ENCODE measurements around the gene PLCZ1.
"Not testable (repeated sequence)": the region's sequence is repeated elsewhere in the genome, so short reads cannot be mapped to it uniquely, and the experiment has no call there.

PLCZ1 gene

DNA sequence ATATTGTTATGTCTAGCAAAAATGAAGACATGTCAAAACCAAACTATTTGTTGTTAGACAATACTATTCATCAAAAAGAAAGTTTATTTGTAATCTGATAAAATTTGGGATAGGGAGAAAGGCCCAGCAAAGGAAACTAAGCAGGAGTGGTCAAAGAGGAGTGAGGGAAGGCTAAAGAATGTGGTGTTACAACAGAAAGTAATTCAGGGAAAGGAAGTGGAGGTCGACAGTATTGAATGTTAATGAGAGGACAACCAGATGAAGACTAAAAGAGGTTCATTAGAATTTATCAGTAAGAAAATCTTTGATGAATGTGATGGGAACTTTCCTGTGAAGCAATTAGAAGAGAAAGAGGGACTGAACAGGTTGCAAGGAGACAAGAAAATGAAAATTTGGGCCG lies 33.9 kb downstream of the PLCZ1 start:
- no peak for DNase-seq (ENCODE audit: low read depth in 2 of 3, low spot score in 1 of 3)

DNA sequence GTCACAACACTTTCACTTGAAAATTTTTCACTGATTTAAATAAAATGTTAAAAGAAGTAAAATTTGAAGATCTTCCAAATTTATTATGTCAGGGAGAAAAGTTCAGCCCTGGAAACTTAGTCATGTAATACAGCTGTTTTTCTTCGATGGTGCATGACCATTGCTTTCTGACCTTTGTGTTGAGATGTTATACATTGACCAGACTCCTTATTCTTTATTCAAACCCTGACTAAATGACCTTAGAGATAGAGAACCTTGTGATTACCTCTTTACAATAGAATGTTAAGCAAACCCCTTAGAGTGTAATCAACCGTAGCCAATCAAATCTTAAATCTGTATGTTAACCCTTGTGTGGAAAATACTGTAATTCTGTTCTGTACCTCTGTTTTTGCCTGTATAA lies 34.5 kb downstream of the PLCZ1 start:
- DNase-seq (ENCODE audit: low read depth in 2 of 3, low spot score in 1 of 3): no peak

DNA sequence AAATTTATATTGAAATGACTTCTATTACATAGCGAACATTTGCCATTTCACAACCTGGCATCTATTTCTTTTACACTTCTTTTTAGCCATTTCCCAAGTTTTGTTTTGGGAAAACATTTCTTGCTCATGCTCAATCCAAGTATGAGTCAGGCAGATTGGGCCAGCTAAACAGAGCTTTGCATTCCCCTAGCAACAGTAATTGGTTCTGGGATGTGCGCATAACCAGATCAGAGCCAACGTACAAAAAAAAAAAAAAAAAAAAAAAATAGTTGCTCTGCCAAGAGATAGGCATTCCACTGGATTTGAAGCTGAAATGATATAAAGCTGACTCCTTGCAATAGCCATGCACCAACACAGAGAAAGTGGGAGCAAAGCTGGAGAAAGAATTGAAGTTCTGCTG lies 37.5 kb downstream of the PLCZ1 start:
- DNase-seq (ENCODE audit: low read depth in 2 of 3, low spot score in 1 of 3): no peak

GRCh38 chr12:18696971-18697602 lies 40.7 kb downstream of the PLCZ1 start:
- DNase-seq (ENCODE audit: low read depth in 2 of 3, low spot score in 1 of 3): no peak

GRCh38 chr12:18693986-18694385 lies 43.8 kb downstream of the PLCZ1 start:
- not testable (repeated sequence) for DNase-seq (ENCODE audit: low read depth in 2 of 3, low spot score in 1 of 3)

DNA sequence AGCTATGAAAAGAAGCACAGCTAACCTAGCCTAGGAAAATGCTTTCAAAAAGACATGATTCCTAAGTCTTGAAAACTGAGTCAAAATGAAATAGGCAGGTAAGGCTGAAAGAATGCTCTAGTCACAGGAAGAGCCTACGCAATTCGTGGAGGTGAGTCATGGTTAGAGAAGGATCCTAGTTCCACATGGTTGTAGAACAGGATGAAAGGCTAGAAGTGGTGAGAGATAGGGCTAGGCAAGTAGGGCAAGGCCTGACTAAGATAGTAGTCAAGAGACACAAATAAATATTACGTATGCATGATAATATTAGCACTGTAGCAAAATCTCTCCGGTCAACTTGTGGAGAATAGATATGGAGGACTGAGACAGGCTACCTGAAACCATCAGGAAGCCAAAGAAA lies 47.2 kb downstream of the PLCZ1 start:
- no peak for DNase-seq (ENCODE audit: low read depth in 2 of 3, low spot score in 1 of 3)

DNA sequence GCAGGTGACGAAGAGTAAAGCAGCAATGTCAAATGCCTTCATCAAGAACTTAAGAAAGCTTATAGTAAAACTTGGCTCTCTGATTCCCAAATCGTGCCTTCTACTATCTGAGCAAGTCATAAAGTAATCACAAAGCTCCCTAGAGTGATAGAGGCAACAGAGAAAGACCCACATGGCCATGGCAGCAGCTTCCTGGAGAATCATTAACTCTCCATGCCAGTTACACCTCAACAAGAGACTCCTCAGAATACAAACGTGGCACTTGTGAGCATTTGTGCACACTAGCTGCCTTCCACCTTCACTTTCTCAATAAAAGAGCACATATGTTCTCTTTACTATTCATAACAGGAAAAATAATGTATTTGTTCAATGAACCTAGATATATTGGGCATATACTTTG lies 48.0 kb downstream of the PLCZ1 start:
- no peak for DNase-seq (ENCODE audit: low read depth in 2 of 3, low spot score in 1 of 3)

DNA sequence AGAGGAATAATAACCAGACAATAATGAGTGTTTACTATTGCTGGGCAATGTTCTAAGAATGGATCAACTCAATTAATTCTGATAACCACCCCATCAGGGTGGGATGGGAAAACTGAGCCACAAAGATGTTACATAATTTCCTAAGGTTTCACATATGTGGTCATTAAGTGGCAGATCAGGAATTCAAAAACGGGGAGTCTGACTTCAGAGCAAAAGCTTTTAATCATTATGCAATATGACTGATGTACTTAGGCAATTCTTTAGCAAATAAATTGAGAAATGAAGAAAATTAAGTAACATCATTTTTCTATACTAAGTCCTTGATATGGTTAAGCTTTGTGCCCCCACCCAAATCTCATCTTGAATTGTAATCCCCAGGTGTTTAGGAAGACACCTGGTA lies 53.4 kb downstream of the PLCZ1 start:
- DNase-seq (ENCODE audit: low read depth in 2 of 3, low spot score in 1 of 3): no peak

GRCh38 chr12:18683327-18684013 lies 54.3 kb downstream of the PLCZ1 start:
- no peak for DNase-seq (ENCODE audit: low read depth in 2 of 3, low spot score in 1 of 3)

GRCh38 chr12:18681818-18682217 lies 56.0 kb downstream of the PLCZ1 start:
- no peak for DNase-seq (ENCODE audit: low read depth in 2 of 3, low spot score in 1 of 3)

- no peak for DNase-seq (ENCODE audit: low read depth in 2 of 3, low spot score in 1 of 3)
Measured at GRCh38 chr12:18676996-18677588, 60.7 kb downstream of the PLCZ1 start.

DNA sequence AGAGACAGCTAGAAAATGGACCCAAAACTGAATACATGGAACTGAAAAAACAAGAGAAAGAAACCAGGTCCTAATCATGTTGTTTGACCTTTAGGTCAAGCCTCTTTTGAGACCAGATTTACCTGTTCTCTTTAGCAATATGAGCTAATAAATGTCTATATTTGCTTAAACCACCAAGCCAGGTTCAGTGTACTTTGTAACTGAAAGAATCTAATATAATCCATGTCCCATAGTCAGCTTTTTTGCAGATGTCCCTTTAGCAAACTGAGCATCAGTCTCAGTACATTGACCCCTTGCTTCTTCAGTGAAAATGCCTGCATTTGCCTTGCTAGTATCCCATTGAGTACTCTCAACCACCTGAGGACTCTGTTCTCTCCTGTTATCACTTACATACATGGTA lies 61.7 kb downstream of the PLCZ1 start:
- no peak for DNase-seq (ENCODE audit: low read depth in 2 of 3, low spot score in 1 of 3)

- DNase-seq (ENCODE audit: low read depth in 2 of 3, low spot score in 1 of 3): no peak
Measured at GRCh38 chr12:18658829-18659228, 79.0 kb downstream of the PLCZ1 start.

DNA sequence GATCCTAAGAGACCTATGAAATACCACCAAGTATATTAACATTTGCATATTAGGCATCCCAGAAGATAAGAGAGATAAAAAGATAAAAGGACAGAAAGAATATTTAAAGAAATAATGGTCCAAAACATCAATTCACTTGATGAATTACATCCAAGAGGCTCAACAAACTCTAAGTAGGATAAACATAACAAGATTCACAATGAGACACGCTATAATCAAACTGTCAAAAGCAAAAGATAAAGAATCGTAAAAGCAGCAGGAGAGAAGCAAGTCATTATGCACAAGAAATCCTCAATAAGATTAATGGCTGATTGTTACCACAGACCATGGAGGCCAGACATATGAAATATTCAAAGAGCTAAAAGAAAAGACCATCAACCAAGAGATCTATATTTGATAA lies 79.6 kb downstream of the PLCZ1 start:
- no peak for DNase-seq (ENCODE audit: low read depth in 2 of 3, low spot score in 1 of 3)

DNA sequence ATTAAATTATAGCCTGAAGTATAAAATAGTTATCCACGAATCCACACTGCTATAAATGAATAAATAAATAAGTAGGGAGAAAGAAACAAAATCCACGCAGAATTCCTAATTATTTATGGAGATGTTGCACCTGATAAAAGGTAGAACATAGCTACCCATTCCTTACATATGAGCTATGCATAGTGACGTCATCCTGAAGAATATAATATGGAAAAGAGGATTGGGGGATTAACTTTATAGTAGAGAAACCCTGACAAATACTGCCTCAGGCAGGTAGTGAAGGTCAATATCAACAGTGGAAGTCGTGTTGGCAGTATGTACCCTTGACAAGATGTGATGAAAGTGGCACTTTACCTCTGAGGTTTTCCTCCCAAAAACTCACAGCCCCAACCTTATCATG lies 82.5 kb downstream of the PLCZ1 start:
- DNase-seq (ENCODE audit: low read depth in 2 of 3, low spot score in 1 of 3): no peak

- no peak for DNase-seq (ENCODE audit: low read depth in 2 of 3, low spot score in 1 of 3)
Measured at GRCh38 chr12:18653465-18653864, 84.3 kb downstream of the PLCZ1 start.

DNA sequence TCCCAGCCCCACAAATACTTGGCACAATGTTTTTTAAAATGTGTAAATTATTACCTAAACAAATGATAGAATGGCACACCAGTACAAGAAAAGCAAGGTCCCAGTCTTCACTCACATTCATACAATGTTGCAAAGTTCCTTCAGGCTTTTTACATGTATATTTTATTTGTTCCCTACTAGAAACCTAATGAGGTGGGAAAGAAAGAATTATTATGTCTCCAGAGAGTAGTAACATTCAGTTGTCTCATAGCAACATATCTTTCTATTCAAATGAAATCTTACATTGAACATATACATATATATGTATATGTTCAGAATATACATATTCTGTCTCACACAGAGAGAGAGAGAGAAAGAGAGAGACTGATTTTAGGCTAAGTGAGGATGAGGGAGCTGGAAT lies 85.2 kb downstream of the PLCZ1 start:
- DNase-seq (ENCODE audit: low read depth in 2 of 3, low spot score in 1 of 3): no peak

GRCh38 chr12:18651525-18651924 lies 86.3 kb downstream of the PLCZ1 start:
- no peak for DNase-seq (ENCODE audit: low read depth in 2 of 3, low spot score in 1 of 3)

GRCh38 chr12:18646286-18646890 lies 91.4 kb downstream of the PLCZ1 start:
- no peak for DNase-seq (ENCODE audit: low read depth in 2 of 3, low spot score in 1 of 3)

DNA sequence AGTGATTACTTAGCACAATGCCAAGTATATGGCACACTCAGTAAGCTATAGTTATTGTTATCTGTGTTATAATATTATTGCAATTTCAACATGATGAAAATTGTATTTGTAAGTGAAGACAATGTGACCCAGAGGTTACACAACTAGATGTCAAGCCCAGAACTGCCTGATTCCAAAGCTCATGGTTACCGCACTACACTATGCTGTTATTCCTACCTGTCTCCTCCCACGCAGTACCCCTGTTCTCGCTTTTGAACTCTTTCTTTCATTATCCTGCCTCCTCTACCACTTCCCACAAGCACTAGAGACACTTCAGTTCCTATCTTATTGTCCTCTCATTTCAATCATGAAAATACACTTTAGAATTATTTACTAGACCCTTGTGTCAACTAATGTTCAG lies 93.2 kb downstream of the PLCZ1 start:
- no peak for DNase-seq (ENCODE audit: low read depth in 2 of 3, low spot score in 1 of 3)

GRCh38 chr12:18643681-18644080 lies 94.1 kb downstream of the PLCZ1 start:
- DNase-seq (ENCODE audit: low read depth in 2 of 3, low spot score in 1 of 3): no peak

- no peak for DNase-seq (ENCODE audit: low read depth in 2 of 3, low spot score in 1 of 3)
Measured at GRCh38 chr12:18640321-18640955, 97.4 kb downstream of the PLCZ1 start.
